Psoas muscle (tissue), 8 donors: ENCODE data around the gene UGT1A10. TPM values are rescaled to one million over a fixed set of nuclear protein-coding genes. Genes with fewer than 3 reads are reported as not detected.
"Not testable (repeated sequence)": the region's sequence is repeated elsewhere in the genome, so short reads cannot be mapped to it uniquely, and the experiment has no call there.

Experiments
- ATAC-seq, 4 donors: fragments of 200-7000 bp; cut with Tn5 transposase; one replicate each; pipeline ENCODE4 v1.9.1; 2020; ENCODE audit warnings: moderate library complexity in 3 of 4, mild to moderate bottlenecking in 2 of 4
- DNase-seq, 2 donors: peaks; one replicate each; pipeline ENCODE4 v3.0.0-alpha.2; 2020
- H3K27ac ChIP-seq: fragments of 200-600 bp; one replicate; pipeline ENCODE4 v1.8.0; 2022
- H3K27me3 ChIP-seq, 3 donors: fragments of 200-600 bp in 1 of 3; one replicate each; pipeline versions ENCODE4 v1.6.1 to v1.8.0; 2013 to 2022; ENCODE audit warnings: low read length in 2 of 3, mild to moderate bottlenecking in 2 of 3, moderate library complexity in 1 of 3; ENCODE audit not compliant: insufficient read depth in 3 of 3
- H3K36me3 ChIP-seq, 2 donors: fragments of 200-600 bp in 1 of 2; one replicate each; pipeline versions ENCODE4 v1.6.1 to v1.8.0; 2013 to 2022; ENCODE audit warnings: low read depth in 1 of 2, mild to moderate bottlenecking in 1 of 2, moderate library complexity in 1 of 2; ENCODE audit not compliant: insufficient read depth in 1 of 2
- H3K4me1 ChIP-seq: fragments of 200-600 bp; one replicate; pipeline ENCODE4 v1.8.0; 2022
- H3K4me3 ChIP-seq: fragments of 200-600 bp; one replicate; pipeline ENCODE4 v1.8.0; 2022; ENCODE audit warnings: mild to moderate bottlenecking
- H3K9me3 ChIP-seq: fragments of 200-600 bp; one replicate; pipeline ENCODE4 v1.8.0; 2022
- CTCF ChIP-seq: fragments of 200-600 bp; IDR thresholded peaks from one replicate; pipeline ENCODE4 v1.8.0; 2022; ENCODE audit warnings: antibody characterized with exemption
- WGBS, 3 donors: extraction: QIAGEN DNeasy Blood & Tissue Kit; methylation state at CpG; one replicate each; pipeline versions ENCODE4 v1.1.6 to v1.1.7; 2013; 5-methylcytosine and 5-hydroxymethylcytosine counted together
- intact Hi-C, 2 donors: fragments of 100-400 bp; cut with DNase I; formaldehyde crosslinking; loops; one replicate each; pipeline versions ENCODE4 v1.11.0 to v1.14.2; 2022
- polyA plus RNA-seq, 3 donors: library from polyadenylated mRNA; stranded (reverse); fragments of 200-250 nt; gene quantifications; one replicate each; pipeline ENCODE4 v1.2.3, GENCODE V29; 2013
- total RNA-seq, 4 donors: library from RNA; stranded (reverse); fragmentation: NEBNext Ultra II Directional in 2 of 4; extraction: Animal tissue kit (Norgen Biotek cat#: 25700) in 2 of 4; gene quantifications; one replicate each; pipeline versions ENCODE4 v1.2.1 to v1.2.4, GENCODE V29; 2021 to 2023
- donor health status: healthy with polysubstance abuse.
- donor health status: DM: no; HTN: no; CAD: no; lungs with moderate emphysema.
- donor health status: Bipolar disorder and iron deficiency.
- donor health status: healthy.
- donor health status: DM: yes; HTN: yes; CAD: no.
- donor health status: DM: no; HTN: no; CAD: no.
- donor health status: DM: no; HTN: no; CAD: no.
- donor health status: DM: yes; HTN: yes; CAD: no.

The UGT1A10 gene
- total and polyA plus RNA-seq, 7 donors = 0.03 TPM; not detected in 6

GRCh38 chr2:233728723-233729301, 92.6 kb downstream of the UGT1A10 start, which contains the start of gene UGT1A3:
UGT1A3 (plus strand) TSS chr2:233729042; CDS start chr2:233729127, 85 bp downstream.
- WGBS, 3 donors = 73 to 84% (median 79%) methylated on average over 8 of the region's 8 CpGs
- no peaks in the 10 kb centered on the region for H3K36me3 ChIP-seq
- H3K4me3 ChIP-seq = no peak within 1 kb of the TSS
- H3K4me1 ChIP-seq = no peaks in the 10 kb centered on the region
- no peaks in the 10 kb centered on the region for H3K27me3 ChIP-seq
- H3K9me3 ChIP-seq = no peaks in the 10 kb centered on the region
- intact Hi-C loops = no loop called here
- DNase-seq = no peak
- H3K27ac ChIP-seq = no peak within 1 kb of the TSS
- no peak for ATAC-seq
- no peak for TF ChIP-seq CTCF

GRCh38 chr2:233736868-233737653, 100.8 kb downstream of the UGT1A10 start:
- ATAC-seq, H3K27me3 ChIP-seq, H3K4me3 ChIP-seq, H3K4me1 ChIP-seq, H3K27ac ChIP-seq, DNase-seq, intact Hi-C loops, H3K36me3 ChIP-seq, H3K9me3 ChIP-seq: not testable (repeated sequence)
- 82 to 90% (median 87%) methylated on average over 14 of the region's 14 CpGs for WGBS, 3 donors

GRCh38 chr2:233740870-233741269, 104.6 kb downstream of the UGT1A10 start:
- DNase-seq = no peak
- no peaks in the 10 kb centered on the region for H3K9me3 ChIP-seq
- WGBS, 3 donors = 61 to 78% (median 62%) methylated on average over 2 of the region's 2 CpGs

GRCh38 chr2:233743464-233744259, 107.4 kb downstream of the UGT1A10 start:
- Histone ChIP-seq H3K4me3 (no peak overlapping the region), H3K27ac (no peak overlapping the region), H3K27me3 (peaks cover 0 to 2% (median 0%) of the 10 kb centered on the region in 3 donors), H3K36me3 (no peaks in the 10 kb centered on the region), H3K9me3 (no peaks in the 10 kb centered on the region), H3K4me1 (no peaks in the 10 kb centered on the region)
- no peak for TF ChIP-seq CTCF
- WGBS, 3 donors = 92 to 94% (median 93%) methylated on average over 44 to 45 of the region's 46 CpGs
- DNase-seq = peak in 1 of 2 donors; percentile 48
- ATAC-seq = no peak
- intact Hi-C loops = no loop called here

More at GRCh38 chr2:233740870-233741269, 104.6 kb downstream of the UGT1A10 start:
- Histone ChIP-seq H3K4me3 (no peak overlapping the region), H3K27me3 (peaks cover 0 to 2% (median 0%) of the 10 kb centered on the region in 3 donors), H3K27ac (no peak overlapping the region), H3K36me3 (no peaks in the 10 kb centered on the region), H3K4me1 (no peaks in the 10 kb centered on the region)
- intact Hi-C loops = no loop called here
- no peak for ATAC-seq
- no peak for TF ChIP-seq CTCF
